ENCODE data around the gene TNFRSF9. TPM values are rescaled to one million over a fixed set of nuclear protein-coding genes. Genes with fewer than 3 reads are reported as not detected.

The TNFRSF9 gene
- total and polyA plus RNA-seq, 2 experiments from 2014 or later, result not detected

GRCh38 chr1:7980984-7981383 lies 40.3 kb upstream of the TNFRSF9 start:
- peaks cover 13% of the 10 kb centered on the region; the same call in 2 of the 3 replicates for H3K4me1 Mint-ChIP-seq
- H3K36me3 Mint-ChIP-seq (ENCODE audit: low read depth), result peaks cover 91% of the 10 kb centered on the region

More at GRCh38 chr1:7980984-7981383, 40.3 kb upstream of the TNFRSF9 start:
- no peak overlapping the region for H3K4me3 ChIP-seq
- no peak overlapping the region for H3K27ac ChIP-seq (ENCODE audit: low read depth)
- DNase-seq (ENCODE audit: low spot score) (no peak), ATAC-seq (no peak)
- H3K27me3 ChIP-seq (ENCODE audit: insufficient read depth), result no peaks in the 10 kb centered on the region
- TF ChIP-seq REST (IDR thresholded peaks at IDR 0.05; ENCODE audit: unreplicated experiment), result no peak
- no peak for TF ChIP-seq ETS1 (IDR thresholded peaks at IDR 0.05)
- TF ChIP-seq CREB1 (CRISPR knock-in tag; IDR thresholded peaks at IDR 0.05; ENCODE audit: low read depth), result no peak
- no peak for TF ChIP-seq ZNF331 (CRISPR knock-in tag; IDR thresholded peaks at IDR 0.05; ENCODE audit: low read depth)
- no peak for TF ChIP-seq STAT1 (IDR thresholded peaks at IDR 0.05; ENCODE audit: unreplicated experiment)
- TF ChIP-seq EZH2phosphoT487 (IDR thresholded peaks at IDR 0.05; ENCODE audit: unreplicated experiment), result no peak
- TF ChIP-seq POLR2AphosphoS5 (IDR thresholded peaks at IDR 0.05; ENCODE audit: low read depth), result no peak
- no peak for TF ChIP-seq NANOG (IDR thresholded peaks at IDR 0.05; ENCODE audit: borderline replicate concordance)
- TF ChIP-seq ZNF462 (CRISPR knock-in tag; IDR thresholded peaks at IDR 0.05), result no peak
- no peak for TF ChIP-seq ZNF114 (CRISPR knock-in tag; IDR thresholded peaks at IDR 0.05)
- no peak for TF ChIP-seq CTCF (conservative IDR thresholded peaks at IDR 0.05; ENCODE audit: low read depth in 2 of 2)
- TF ChIP-seq EZH2 (IDR thresholded peaks at IDR 0.05; ENCODE audit: low read depth, unreplicated experiment), result no peak
- TF ChIP-seq JUNB (IDR thresholded peaks at IDR 0.05; ENCODE audit: unreplicated experiment), result no peak
- no peaks in the 10 kb centered on the region for H3K4me1 ChIP-seq (ENCODE audit: insufficient read depth)
- H3K4me3 Mint-ChIP-seq, result no peak overlapping the region
- H3K9me3 Mint-ChIP-seq, result no peaks in the 10 kb centered on the region
- peaks cover 3% of the 10 kb centered on the region for H3K27me3 Mint-ChIP-seq (ENCODE audit: insufficient read depth, low read depth, poor library complexity)
- no peaks in the 10 kb centered on the region for H3K9me2 ChIP-seq (ENCODE audit: insufficient read depth)
- peaks cover 24% of the 10 kb centered on the region for H3K79me2 ChIP-seq (replicated peaks; ENCODE audit: insufficient read depth)
- no peak overlapping the region for H3K27ac Mint-ChIP-seq
- H4K20me1 ChIP-seq (replicated peaks; ENCODE audit: insufficient read depth), result peaks cover 10% of the 10 kb centered on the region
- H3K36me3 ChIP-seq (ENCODE audit: insufficient read depth), result peaks cover 40% of the 10 kb centered on the region
- H2AFZ ChIP-seq, result no peak overlapping the region
- no peaks in the 10 kb centered on the region for H3F3A ChIP-seq (replicated peaks; ENCODE audit: low read depth)
- no peak overlapping the region for H3K4me2 ChIP-seq

All from GM23338 (cell line).